DOHH2 (cell line): ENCODE measurements around the gene SAT2.

Experiments
- H3F3A ChIP-seq: fragments of 200-600 bp; sonication (generic), shearing (Covaris generic); 2 replicates; pipeline ENCODE4 v1.6.0; 2016; ENCODE audit warnings: antibody characterized with exemption, mild to moderate bottlenecking; ENCODE audit not compliant: control insufficient read depth, insufficient read depth
- H3K27ac ChIP-seq: fragments of 200-600 bp; sonication (generic); 2 replicates; pipeline ENCODE4 v1.5.1; 2014; ENCODE audit warnings: low read depth, mild to moderate bottlenecking, low read length, moderate library complexity
- H3K27me3 ChIP-seq: fragments of 200-600 bp; sonication (generic); 2 replicates; pipeline ENCODE4 v1.6.1; 2014; ENCODE audit warnings: mild to moderate bottlenecking, low read length, mixed read lengths; ENCODE audit not compliant: control insufficient read depth
- H3K36me3 ChIP-seq: fragments of 200-600 bp; sonication (generic); 2 replicates; pipeline ENCODE4 v1.6.1; 2014; ENCODE audit warnings: mild to moderate bottlenecking, low read length, moderate library complexity, mixed read lengths; ENCODE audit not compliant: control insufficient read depth
- H3K4me1 ChIP-seq: fragments of 200-600 bp; sonication (generic); 2 replicates; pipeline ENCODE4 v1.6.1; 2014; ENCODE audit warnings: mild to moderate bottlenecking, low read length, mixed read lengths; ENCODE audit not compliant: control insufficient read depth
- H3K4me2 ChIP-seq: fragments of 200-600 bp; sonication (generic); 2 replicates; pipeline ENCODE4 v1.6.0; 2014; ENCODE audit warnings: mild to moderate bottlenecking, low read length, moderate library complexity
- H3K4me3 ChIP-seq: fragments of 200-600 bp; sonication (generic); 2 replicates; pipeline ENCODE4 v1.5.1; 2014; ENCODE audit warnings: mild to moderate bottlenecking, low read length, mixed read lengths
- H3K79me2 ChIP-seq: fragments of 200-600 bp; sonication (generic); 2 replicates; pipeline ENCODE4 v1.6.1; 2014; ENCODE audit warnings: mild to moderate bottlenecking, low read length, mixed read lengths; ENCODE audit not compliant: control insufficient read depth
- H3K9me2 ChIP-seq: fragments of 200-600 bp; sonication (generic); replicated peaks from 2 replicates; pipeline ENCODE4 v1.6.1; 2014; ENCODE audit warnings: mild to moderate bottlenecking, low read length, mixed read lengths; ENCODE audit not compliant: control insufficient read depth
- H3K9me3 ChIP-seq: fragments of 200-600 bp; sonication (generic); 2 replicates; pipeline ENCODE4 v1.6.1; 2014; ENCODE audit warnings: antibody characterized with exemption, low read length, mixed read lengths; ENCODE audit not compliant: control insufficient read depth, insufficient read depth
- H4K20me1 ChIP-seq: fragments of 200-600 bp; sonication (generic); 2 replicates; pipeline ENCODE4 v1.6.0; 2014; ENCODE audit warnings: low read depth, mild to moderate bottlenecking, antibody characterized with exemption, low read length, moderate library complexity; ENCODE audit not compliant: control insufficient read depth, insufficient read depth
- EZH2phosphoT487 ChIP-seq: fragments of 200-600 bp; sonication (generic); IDR thresholded peaks from 2 replicates; pipeline ENCODE4 v1.6.1; 2017; ENCODE audit warnings: borderline replicate concordance, mild to moderate bottlenecking, antibody characterized with exemption, low read length, moderate library complexity, mixed read lengths
- TF ChIP-seq, protein P1 (sequence below): fragments of 200-600 bp; sonication (generic); IDR thresholded peaks from one replicate; pipeline ENCODE4 v1.5.1; 2014; ENCODE audit warnings: antibody characterized with exemption, mild to moderate bottlenecking, low read depth, low read length; ENCODE audit not compliant: poor library complexity, severe bottlenecking

The SAT2 gene

DNA sequence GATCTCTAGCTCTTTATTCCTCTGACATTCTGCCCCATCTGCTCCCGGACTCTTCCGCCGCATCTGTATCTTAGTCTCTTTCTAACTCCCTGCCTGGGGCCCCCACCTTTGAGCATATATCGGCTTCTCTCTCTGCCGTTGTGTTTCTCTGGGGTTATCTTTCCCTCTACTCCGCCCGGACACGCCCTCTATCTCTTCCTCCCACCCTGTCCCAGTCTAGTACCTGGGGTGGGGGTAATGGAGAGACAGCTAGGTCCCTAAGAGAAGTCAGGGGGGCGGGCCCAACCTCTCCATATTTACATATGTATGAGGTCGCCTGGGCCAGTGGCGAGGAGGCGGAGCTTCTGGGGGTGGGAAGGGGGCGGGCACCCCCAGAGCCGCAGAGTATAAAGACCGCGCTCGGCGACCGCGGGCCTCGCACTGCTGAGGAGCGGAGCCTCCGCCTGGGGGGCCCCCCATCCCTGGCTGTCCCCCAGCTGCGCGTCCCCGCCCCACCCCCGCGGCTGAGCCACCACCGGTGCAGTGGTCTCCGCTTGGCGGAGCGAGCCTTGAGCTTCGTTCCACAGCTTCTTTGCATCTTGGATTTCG, 23.0 kb upstream of the SAT2 start, which contains the start of gene ATP1B2:
Gene ATP1B2 (plus strand): TSS at position 418 of the 588 bp plus-strand sequence. CDS start 593 bp downstream, outside the sequence.
- peak within 1 kb of the TSS; percentile 60 for H3K4me3 ChIP-seq
- H3K27me3 ChIP-seq: peaks cover 62% of the 10 kb centered on the region

DNA sequence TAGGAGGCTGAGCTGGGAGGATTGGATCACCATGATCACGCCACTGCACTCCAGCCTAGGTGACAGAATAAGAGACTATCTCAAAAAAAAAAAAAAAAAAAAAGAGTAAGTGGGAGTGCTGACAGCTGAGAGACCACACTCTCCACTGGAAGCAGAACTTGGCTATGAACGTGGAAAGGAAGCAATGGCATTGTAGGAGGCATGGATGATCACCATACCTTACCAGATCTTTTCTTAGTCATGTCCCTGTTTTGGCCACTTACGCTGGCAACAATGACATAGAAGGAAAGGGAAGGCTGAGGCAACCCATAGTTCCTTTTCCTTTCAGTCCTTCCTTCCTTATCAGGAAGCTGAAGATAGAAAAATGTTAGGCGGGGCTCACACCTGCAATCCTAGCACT, 19.4 kb upstream of the SAT2 start:
- TF ChIP-seq EZH2phosphoT487: no peak
- TF ChIP-seq, protein P1, sequence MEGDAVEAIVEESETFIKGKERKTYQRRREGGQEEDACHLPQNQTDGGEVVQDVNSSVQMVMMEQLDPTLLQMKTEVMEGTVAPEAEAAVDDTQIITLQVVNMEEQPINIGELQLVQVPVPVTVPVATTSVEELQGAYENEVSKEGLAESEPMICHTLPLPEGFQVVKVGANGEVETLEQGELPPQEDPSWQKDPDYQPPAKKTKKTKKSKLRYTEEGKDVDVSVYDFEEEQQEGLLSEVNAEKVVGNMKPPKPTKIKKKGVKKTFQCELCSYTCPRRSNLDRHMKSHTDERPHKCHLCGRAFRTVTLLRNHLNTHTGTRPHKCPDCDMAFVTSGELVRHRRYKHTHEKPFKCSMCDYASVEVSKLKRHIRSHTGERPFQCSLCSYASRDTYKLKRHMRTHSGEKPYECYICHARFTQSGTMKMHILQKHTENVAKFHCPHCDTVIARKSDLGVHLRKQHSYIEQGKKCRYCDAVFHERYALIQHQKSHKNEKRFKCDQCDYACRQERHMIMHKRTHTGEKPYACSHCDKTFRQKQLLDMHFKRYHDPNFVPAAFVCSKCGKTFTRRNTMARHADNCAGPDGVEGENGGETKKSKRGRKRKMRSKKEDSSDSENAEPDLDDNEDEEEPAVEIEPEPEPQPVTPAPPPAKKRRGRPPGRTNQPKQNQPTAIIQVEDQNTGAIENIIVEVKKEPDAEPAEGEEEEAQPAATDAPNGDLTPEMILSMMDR: no peak
- H3K27me3 ChIP-seq: peaks cover 26% of the 10 kb centered on the region

More for the DNA sequence above, 23.0 kb upstream of the SAT2 start, which contains the start of gene ATP1B2:
- Histone ChIP-seq H3K27ac (no peak within 1 kb of the TSS), H3K9me3 (no peaks in the 10 kb centered on the region), H3K4me2 (peak within 1 kb of the TSS; percentile 63), H3F3A (no peaks in the 10 kb centered on the region), H3K4me1 (peaks cover 15% of the 10 kb centered on the region), H3K9me2 (no peaks in the 10 kb centered on the region), H3K36me3 (no peaks in the 10 kb centered on the region), H4K20me1 (no peaks in the 10 kb centered on the region), H3K79me2 (no peaks in the 10 kb centered on the region)
- no peak for TF ChIP-seq EZH2phosphoT487
- TF ChIP-seq, protein P1: no peak

DNA sequence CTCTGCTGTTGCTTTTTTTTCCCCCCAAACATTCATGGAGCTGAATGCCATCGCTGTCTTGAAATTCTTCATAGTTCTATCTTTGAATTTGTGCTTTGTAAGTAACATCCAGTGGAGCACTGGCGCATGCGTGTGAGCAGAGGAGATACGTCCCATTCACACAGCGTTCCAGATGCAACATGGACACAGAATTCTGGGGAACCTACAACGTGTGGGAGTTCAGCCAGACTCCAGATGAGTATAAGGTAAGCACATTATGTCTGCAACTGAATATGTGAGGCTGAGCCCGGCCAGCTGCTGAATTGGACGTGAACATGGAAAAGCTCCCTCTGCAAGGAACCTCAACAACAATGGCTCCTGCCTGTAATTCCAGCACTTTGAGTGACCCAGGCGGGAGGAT, 18.8 kb upstream of the SAT2 start:
- H3K4me1 ChIP-seq: peaks cover 22% of the 10 kb centered on the region
- TF ChIP-seq, protein P1: no peak
- TF ChIP-seq EZH2phosphoT487: no peak
- H3K36me3 ChIP-seq: no peaks in the 10 kb centered on the region
- H3K27ac ChIP-seq: no peak overlapping the region
- H3K4me2 ChIP-seq: no peak overlapping the region
- H3K27me3 ChIP-seq: peaks cover 21% of the 10 kb centered on the region
- H3K79me2 ChIP-seq: no peaks in the 10 kb centered on the region
- H4K20me1 ChIP-seq: no peaks in the 10 kb centered on the region
- no peaks in the 10 kb centered on the region for H3K9me3 ChIP-seq
- no peaks in the 10 kb centered on the region for H3K9me2 ChIP-seq
- no peak overlapping the region for H3K4me3 ChIP-seq
- H3F3A ChIP-seq: no peaks in the 10 kb centered on the region

More for the DNA sequence above, 19.4 kb upstream of the SAT2 start:
- H3K4me1 ChIP-seq: peaks cover 22% of the 10 kb centered on the region
- H3K4me3 ChIP-seq: no peak overlapping the region
- no peaks in the 10 kb centered on the region for H3K79me2 ChIP-seq
- no peaks in the 10 kb centered on the region for H3K9me2 ChIP-seq
- no peaks in the 10 kb centered on the region for H3K36me3 ChIP-seq
- no peak overlapping the region for H3K4me2 ChIP-seq
- H3K27ac ChIP-seq: no peak overlapping the region
- no peaks in the 10 kb centered on the region for H3F3A ChIP-seq
- no peaks in the 10 kb centered on the region for H3K9me3 ChIP-seq
- H4K20me1 ChIP-seq: no peaks in the 10 kb centered on the region
